Measurements from ENCODE around the gene PLXDC2.

DNA sequence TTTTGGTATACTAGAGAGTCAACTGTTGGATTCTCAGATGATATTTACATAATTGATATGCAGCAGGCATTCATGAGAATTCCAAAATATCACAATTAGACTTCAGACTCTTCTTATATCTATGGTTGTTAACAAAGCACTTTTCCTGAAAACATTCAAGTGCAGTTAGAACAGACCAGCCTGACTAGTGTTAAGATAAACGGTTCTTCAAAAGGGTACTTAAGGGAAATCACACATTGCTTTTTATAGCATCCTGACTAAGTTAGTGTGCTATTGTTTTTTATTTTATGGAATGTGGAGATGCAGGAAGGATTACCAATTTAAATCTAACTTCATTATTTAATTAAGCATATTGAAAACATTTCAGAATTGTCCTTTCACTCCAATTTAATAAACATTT is 405.1 kb downstream of the PLXDC2 start:
- no peak for TF ChIP-seq POLR2A (IDR thresholded peaks at IDR 0.05)
- TF ChIP-seq, protein P1, sequence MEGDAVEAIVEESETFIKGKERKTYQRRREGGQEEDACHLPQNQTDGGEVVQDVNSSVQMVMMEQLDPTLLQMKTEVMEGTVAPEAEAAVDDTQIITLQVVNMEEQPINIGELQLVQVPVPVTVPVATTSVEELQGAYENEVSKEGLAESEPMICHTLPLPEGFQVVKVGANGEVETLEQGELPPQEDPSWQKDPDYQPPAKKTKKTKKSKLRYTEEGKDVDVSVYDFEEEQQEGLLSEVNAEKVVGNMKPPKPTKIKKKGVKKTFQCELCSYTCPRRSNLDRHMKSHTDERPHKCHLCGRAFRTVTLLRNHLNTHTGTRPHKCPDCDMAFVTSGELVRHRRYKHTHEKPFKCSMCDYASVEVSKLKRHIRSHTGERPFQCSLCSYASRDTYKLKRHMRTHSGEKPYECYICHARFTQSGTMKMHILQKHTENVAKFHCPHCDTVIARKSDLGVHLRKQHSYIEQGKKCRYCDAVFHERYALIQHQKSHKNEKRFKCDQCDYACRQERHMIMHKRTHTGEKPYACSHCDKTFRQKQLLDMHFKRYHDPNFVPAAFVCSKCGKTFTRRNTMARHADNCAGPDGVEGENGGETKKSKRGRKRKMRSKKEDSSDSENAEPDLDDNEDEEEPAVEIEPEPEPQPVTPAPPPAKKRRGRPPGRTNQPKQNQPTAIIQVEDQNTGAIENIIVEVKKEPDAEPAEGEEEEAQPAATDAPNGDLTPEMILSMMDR (IDR thresholded peaks at IDR 0.05): no peak

All from heart left ventricle (tissue), 13 donors.